ENCODE measurements around the gene GATAD2A.

GATAD2A gene

DNA sequence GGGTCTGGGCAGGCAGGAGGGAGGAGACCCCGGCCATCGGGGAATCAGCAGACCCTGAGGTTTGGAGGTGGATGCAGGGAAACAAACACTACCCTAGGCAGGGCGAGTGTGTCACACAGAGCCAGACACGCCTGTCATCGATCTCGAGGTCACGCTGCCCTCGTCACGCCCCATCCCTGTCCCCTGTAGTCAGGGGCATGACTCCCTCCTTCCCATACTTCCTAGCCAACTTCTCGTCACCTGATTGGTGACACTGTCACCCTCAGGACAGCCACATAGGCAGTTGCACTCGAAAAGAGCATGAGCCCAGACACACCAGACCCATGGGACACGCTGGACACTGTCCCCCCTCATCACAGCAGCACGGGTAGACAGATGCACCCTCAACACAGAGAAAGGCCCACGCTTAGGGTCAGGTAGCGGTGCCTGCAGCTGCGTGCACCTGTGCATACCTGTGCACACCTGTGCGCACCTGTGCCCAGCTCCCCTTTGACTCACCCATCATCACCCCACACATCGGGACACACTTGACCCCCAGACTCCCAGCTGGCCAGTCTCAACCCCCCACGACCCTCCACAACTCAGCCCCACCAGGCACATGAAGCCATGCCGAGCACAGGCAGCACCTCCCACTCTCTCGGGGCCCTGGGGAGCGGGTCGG lies 144.5 kb downstream of the GATAD2A start:
- no peak for DNase-seq

DNA sequence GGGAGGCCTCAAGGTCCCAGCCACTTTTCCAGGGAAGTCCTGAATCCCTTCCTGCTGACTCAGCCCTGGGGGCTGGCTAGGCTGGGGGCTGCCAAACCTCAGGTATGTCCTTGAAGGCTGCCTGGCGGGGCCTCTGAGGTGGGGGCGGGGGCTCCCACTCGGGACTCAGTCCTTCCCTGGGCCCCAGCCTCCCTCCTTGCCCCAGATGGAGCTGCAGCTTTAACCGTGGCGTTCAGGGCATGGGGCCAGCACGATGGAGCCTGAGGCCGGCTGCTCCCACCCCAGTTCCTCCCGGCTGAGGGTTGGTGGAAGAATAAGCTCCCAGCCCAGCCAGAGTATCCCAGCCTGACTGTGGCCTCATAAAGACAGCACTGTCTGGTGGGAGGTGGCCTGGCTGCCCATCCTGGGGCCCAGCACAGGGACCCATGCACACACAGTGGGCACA lies 145.0 kb downstream of the GATAD2A start:
- DNase-seq, result no peak

DNA sequence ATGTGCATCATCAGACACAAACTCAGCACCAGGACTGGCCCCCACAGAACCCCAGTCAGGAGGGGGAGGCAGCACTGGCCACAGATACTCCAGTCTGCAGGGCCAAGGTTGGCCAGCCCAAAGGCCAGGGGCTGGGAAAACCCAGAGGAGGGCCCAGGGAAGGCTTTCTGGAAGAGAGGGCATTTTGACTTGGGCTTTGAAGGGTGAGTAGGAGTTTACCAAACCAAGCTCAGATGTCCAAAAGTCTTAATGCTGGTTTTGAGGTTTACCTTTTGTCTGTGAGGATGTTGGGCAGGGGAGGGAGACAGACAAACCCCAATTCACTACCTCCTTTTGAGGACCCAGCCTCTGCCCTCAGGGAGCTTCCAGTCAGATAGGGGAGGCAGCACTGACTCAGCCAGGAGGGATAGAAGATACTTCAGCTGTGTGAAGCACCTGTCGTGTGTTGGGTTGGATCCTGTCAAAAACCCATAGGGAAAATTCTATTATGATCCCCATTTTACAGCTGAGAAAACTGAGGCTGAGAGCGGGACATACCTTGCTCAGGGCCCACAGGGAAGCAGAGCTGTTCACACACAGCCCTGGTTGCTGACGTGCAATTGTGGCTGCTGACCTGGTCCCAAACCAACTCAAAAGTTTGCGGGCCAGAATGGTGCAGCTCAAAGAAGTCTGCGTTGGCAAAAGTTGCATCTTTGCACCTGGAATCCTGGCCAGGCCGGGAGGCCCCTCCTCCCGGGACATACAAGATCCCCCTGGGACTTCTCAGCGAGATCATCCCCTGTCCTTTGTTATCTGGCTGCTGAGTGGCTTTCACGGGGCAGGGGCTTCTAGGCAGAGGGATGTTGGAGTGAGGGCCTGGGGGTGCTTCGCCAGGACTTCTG lies 145.7 kb downstream of the GATAD2A start:
- no peak for DNase-seq

DNA sequence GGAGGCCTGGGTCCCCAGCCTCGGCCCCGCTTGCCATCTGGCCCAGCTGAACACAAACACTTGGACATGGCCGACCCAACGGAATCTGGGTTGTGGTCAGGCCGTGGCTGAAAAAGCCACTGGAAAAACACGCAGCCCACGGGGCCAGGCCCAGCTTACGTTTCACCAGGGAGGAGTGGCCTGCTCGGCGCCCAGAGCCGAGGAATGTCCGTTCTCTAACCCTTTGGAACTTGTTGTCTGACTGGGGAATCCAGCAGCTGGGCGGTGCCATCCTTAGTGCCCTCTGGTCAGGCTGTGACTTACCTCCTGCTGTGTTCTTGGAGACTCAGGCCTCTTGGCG lies 146.3 kb downstream of the GATAD2A start:
- no peak for DNase-seq

DNA sequence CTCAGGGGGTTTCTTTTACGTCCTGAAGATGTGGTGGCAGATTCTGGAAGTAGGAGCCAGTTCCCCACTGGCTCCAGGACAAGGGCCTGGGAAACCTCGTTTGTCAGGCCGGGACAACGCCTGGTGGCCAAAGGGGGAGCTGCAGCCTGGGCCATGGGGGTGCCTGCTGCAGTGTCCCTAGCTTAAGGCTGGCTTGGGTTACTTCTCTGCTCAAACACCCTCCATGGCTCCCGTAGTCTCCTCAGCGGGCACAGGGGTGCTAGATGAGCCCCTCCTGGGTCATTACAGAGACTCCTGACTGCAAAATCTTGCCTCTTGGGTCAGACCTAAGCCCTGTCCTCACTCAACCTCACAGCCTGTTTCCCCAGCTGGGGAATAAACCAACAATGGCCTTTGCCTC lies 147.3 kb downstream of the GATAD2A start:
- no peak for DNase-seq

DNA sequence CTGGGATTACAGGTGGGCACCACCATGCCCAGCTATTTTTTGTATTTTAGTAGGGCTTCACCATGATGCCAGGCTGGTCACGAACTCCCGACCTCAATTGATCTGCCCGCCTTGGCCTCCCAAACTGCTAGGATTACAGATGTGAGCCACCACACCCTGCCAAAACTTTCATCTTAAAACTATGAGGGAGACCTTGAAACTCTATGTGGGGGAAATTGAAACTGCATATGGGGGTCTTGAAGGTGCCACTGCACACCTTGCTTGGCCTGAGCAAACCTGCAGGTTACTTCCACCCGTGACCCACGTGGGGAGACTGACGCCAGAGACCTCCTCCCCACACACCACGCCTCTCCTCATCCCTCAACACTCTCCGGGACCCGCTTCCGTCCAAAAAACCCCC lies 148.2 kb downstream of the GATAD2A start:
- no peak for DNase-seq

DNA sequence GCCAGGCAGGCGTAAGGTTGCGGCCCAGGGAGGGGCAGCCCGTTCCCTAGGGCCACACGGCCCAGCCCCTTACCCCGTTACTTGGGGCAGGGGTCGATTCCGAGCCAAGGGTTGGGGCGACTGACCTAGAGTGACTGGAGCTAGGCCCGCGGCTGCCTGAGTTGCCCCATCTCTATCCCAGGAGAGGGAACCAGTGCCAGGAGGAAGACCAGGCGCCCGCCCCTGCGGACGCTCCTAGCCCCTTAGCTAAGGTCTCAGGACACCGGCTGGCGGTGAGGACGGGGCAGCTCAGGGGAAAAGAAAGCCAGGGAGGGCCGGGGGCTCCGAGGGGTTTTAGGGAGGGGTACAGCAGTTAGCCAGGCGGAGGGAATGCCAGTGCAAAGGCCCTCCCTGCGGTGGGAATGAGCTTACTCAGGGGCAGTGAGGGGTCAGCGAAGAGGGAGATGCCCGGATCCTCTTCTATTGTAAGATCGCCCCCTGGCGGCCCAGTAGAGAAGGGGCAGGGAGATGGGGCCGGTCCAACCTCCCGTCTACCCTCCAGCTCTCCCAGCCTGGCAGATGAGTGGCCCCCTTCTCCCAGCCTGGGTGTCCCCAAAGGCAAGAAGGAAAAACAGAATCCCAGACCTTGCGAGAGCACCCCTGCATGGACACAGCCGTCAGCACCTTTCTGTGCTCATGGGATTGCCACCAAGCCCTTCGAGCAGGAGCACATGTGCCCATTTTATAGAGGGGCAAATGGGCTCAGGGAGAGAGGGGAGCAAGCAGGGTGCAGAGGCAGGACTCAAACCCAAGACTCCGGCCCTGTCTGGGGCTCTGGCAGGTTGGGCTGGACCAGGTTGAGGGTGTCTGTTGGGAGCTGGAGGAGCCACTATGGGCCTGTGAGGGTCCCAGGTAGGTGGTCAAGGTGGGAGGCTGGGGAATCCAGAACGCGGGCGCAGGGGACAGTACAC lies 148.9 kb downstream of the GATAD2A start:
- no peak for DNase-seq

DNA sequence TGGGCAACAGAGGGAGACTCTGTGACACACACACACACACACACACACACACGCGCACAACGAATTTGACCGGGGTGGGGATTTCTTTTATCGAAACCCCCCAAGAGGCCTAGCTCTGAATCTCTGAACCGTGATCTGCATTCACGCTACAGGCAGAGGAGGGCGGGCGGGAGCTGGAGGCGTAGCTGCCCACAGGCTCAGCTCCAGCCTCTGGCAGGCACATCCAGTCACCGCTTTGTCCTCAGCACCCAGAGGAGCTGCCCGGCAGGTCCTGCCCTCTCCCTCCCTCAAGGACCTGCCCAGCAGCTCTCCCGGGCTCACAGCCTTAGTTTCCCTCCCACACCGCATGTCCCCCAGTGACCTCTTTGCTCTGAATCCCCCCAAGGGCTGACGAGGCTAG lies 152.6 kb downstream of the GATAD2A start:
- no peak for DNase-seq

All from DMS 273 treated with DMSO at 0.1 percent for 48 hours (cell line).